Endothelial cell of umbilical vein (primary cell): Measurements from ENCODE around the gene CD55. TPM values are rescaled to one million over a fixed set of nuclear protein-coding genes. Genes with fewer than 3 reads are reported as not detected.

ENCODE experiments used
- BruUV-seq: library from RNA; stranded (reverse); fragments of 400-500 nt; replicated peaks from 2 replicates; lab custom pipeline; 2021; lab: Mats Ljungman, UMichigan
- CTCF ChIA-PET: fragments of 300-600, 350-600 bp; sonication (Branson Sonifier 250); formaldehyde crosslinking; loops from one replicate; lab custom pipeline; 2021; ENCODE audit warnings: antibody characterized with exemption, inconsistent platforms; lab: Charles Lee
- POLR2A ChIA-PET: fragments of 300-600, 350-600 bp; sonication (Branson Sonifier 250); formaldehyde crosslinking; loops from one replicate; lab custom pipeline; 2021; ENCODE audit warnings: antibody characterized with exemption, inconsistent platforms; lab: Charles Lee
- DNase-seq: peaks from one replicate; pipeline ENCODE4 v3.0.0-alpha.2; 2011; ENCODE audit warnings: low read depth, low spot score
- FAIRE-seq: peaks from 2 replicates; lab custom pipeline; 2011; peaks lifted over from hg19 to GRCh38; lab: Jason Lieb, UNC
- H2AFZ ChIP-seq: 2 replicates; pipeline ENCODE4 v1.6.0; 2012; ENCODE audit warnings: low read depth, low read length, control low read depth, inconsistent platforms
- H3K27ac ChIP-seq: 2 replicates; pipeline ENCODE4 v1.5.1; 2011; ENCODE audit warnings: low read depth, mild to moderate bottlenecking, control low read depth, low read length, moderate library complexity; ENCODE audit not compliant: insufficient read depth
- H3K27me3 ChIP-seq, 2 experiments: 2 replicates each; pipeline versions ENCODE4 v1.6.0 to v1.6.1; 2011; ENCODE audit warnings: low read length in 2 of 2, mixed read lengths in 1 of 2; ENCODE audit not compliant: control insufficient read depth in 2 of 2, insufficient read depth in 2 of 2
- H3K36me3 ChIP-seq, 2 experiments: 2 replicates in 1 of 2; 3 replicates in 1 of 2; pipeline ENCODE4 v1.5.1; 2011; ENCODE audit warnings: low read length in 2 of 2, mild to moderate bottlenecking in 1 of 2, moderate library complexity in 1 of 2; ENCODE audit not compliant: control insufficient read depth in 2 of 2, insufficient read depth in 2 of 2; ENCODE audit errors: extremely low read depth in 1 of 2
- H3K4me1 ChIP-seq: 3 replicates; pipeline ENCODE4 v1.5.1; 2011; ENCODE audit warnings: mild to moderate bottlenecking, low read length; ENCODE audit not compliant: control insufficient read depth, insufficient read depth; ENCODE audit errors: extremely low read depth
- H3K4me2 ChIP-seq: 2 replicates; pipeline ENCODE4 v1.6.1; 2011; ENCODE audit warnings: low read length, control low read depth, mixed read lengths; ENCODE audit not compliant: insufficient read depth
- H3K4me3 ChIP-seq, 3 experiments: fragments of 200-600 bp in 1 of 3; sonication (generic), shearing (Covaris generic) in 1 of 3; replicated peaks in 1 of 3; 2 replicates each; pipeline ENCODE4 v1.5.1; 2011 to 2016; ENCODE audit warnings: control low read depth in 3 of 3, low read length in 3 of 3, mild to moderate bottlenecking in 2 of 3, inconsistent platforms in 1 of 3, low read depth in 1 of 3, moderate library complexity in 1 of 3; ENCODE audit not compliant: insufficient read depth in 1 of 3
- H3K79me2 ChIP-seq: 2 replicates; pipeline ENCODE4 v1.6.0; 2012; ENCODE audit warnings: low read length, inconsistent platforms; ENCODE audit not compliant: control insufficient read depth, insufficient read depth
- H3K9ac ChIP-seq: replicated peaks from 2 replicates; pipeline ENCODE3; 2011; ENCODE audit warnings: low read length, control low read depth; ENCODE audit not compliant: insufficient read depth; ENCODE audit errors: extremely low read depth
- H3K9me1 ChIP-seq: replicated peaks from 3 replicates; pipeline ENCODE4 v1.6.0; 2011; ENCODE audit warnings: mild to moderate bottlenecking, low read length; ENCODE audit not compliant: control insufficient read depth, insufficient read depth; ENCODE audit errors: extremely low read depth
- H3K9me3 ChIP-seq: replicated peaks from 2 replicates; pipeline ENCODE4 v1.5.1; 2012; ENCODE audit warnings: low read length, inconsistent platforms; ENCODE audit not compliant: control insufficient read depth, insufficient read depth
- H4K20me1 ChIP-seq: replicated peaks from 2 replicates; pipeline ENCODE3; 2011; ENCODE audit warnings: mild to moderate bottlenecking, low read length; ENCODE audit not compliant: control insufficient read depth, insufficient read depth; ENCODE audit errors: extremely low read depth
- EZH2 ChIP-seq: IDR thresholded peaks from 2 replicates; pipeline ENCODE4 v1.6.1; 2012; ENCODE audit warnings: borderline replicate concordance, low read depth, mild to moderate bottlenecking, moderate library complexity, low read length, inconsistent platforms; ENCODE audit not compliant: severe bottlenecking
- FOS ChIP-seq: IDR thresholded peaks from 2 replicates; pipeline ENCODE4 v1.6.1; 2011; ENCODE audit warnings: mild to moderate bottlenecking, low read length, moderate library complexity, borderline replicate concordance; ENCODE audit not compliant: insufficient read depth
- GATA2 ChIP-seq: IDR thresholded peaks from 2 replicates; pipeline ENCODE4 v1.7.0; 2011; ENCODE audit warnings: low read depth, mild to moderate bottlenecking, moderate library complexity, mixed read lengths, low read length; ENCODE audit not compliant: insufficient read length, insufficient read depth
- JUN ChIP-seq: IDR thresholded peaks from 2 replicates; pipeline ENCODE4 v1.6.1; 2011; ENCODE audit warnings: borderline replicate concordance, low read depth; ENCODE audit not compliant: insufficient read length, insufficient read depth
- MYC ChIP-seq: IDR thresholded peaks from one replicate; pipeline ENCODE4 v1.6.1; 2011; ENCODE audit warnings: mild to moderate bottlenecking, low read depth, low read length
- POLR2AphosphoS5 ChIP-seq: IDR thresholded peaks from 2 replicates; pipeline ENCODE4 v1.6.1; 2012; ENCODE audit warnings: low read depth, mild to moderate bottlenecking, control low read depth, low read length, moderate library complexity; ENCODE audit not compliant: insufficient read depth
- dilution Hi-C: fragments of 300-500 bp; cut with MboI; formaldehyde crosslinking; loops from one replicate; pipeline ENCODE4 v1.15.0; 2019; ENCODE audit warnings: low sequenced_read_pairs; ENCODE audit not compliant: extremely low pct_ligation_motif_present
- intact Hi-C: fragments of 100-400 bp; cut with micrococcal nuclease; formaldehyde crosslinking; loops from one replicate; pipeline ENCODE4 v1.10.0; 2022
- polyA plus RNA-seq, 4 experiments: library from polyadenylated mRNA; depleted of rRNA in 3 of 4; stranded (reverse) in 3 of 4; unstranded in 1 of 4; fragments of >200 nt; gene quantifications; 2 replicates each; pipeline versions ENCODE4 v1.2.1 to v1.2.3, GENCODE V29; 2011 to 2012; ENCODE audit warnings: missing spikeins in 1 of 4
- total RNA-seq: library from RNA; stranded (reverse); gene quantifications from 2 replicates; pipeline ENCODE4 v1.2.3, GENCODE V29; 2021
- TF ChIP-seq, protein P1 (sequence below): IDR thresholded peaks from 2 replicates; pipeline ENCODE4 v1.6.1; 2011; ENCODE audit not compliant: insufficient read depth, insufficient read length
- TF ChIP-seq, protein P2 (sequence below), 2 donors: IDR thresholded peaks; 1 replicate in 1 of 2; 2 replicates in 1 of 2; pipeline ENCODE4 v1.5.1; 2011; ENCODE audit warnings: low read length in 2 of 2, mild to moderate bottlenecking in 2 of 2, moderate library complexity in 2 of 2, control low read depth in 1 of 2, inconsistent platforms in 1 of 2, low read depth in 1 of 2; ENCODE audit not compliant: insufficient read depth in 1 of 2; ENCODE audit errors: extremely low read depth in 1 of 2

The CD55 gene
- total and polyA plus RNA-seq, 2 donors (not counting 3 experiments of a cell fraction or from before 2014, with no cell fraction given): 111 to 179 TPM

DNA sequence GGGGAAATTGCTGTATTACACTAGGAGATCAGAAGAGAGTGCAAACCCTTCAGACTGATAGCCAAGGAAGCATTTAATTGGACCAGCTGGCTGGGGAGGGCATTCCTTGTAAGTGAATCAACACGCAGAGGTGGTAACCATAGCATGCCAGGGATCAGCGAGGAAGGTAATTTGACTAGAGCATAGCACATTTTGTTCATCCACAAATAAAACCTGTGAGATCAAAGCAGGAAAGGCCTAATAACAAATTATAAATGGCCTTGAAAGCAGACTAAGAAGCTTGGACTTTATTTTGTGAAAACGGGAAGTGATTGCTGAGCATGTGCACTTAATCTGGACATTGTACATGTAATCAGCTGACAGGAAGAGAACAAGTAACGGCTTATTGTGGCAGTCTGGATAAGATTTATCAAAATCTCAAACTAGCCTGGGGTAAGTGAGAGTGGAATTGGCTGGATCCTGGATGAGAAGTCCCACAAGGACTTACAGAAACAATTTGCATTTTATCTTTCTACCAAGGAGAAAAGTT is 11.7 kb upstream of the CD55 start:
- TF ChIP-seq, protein P1, sequence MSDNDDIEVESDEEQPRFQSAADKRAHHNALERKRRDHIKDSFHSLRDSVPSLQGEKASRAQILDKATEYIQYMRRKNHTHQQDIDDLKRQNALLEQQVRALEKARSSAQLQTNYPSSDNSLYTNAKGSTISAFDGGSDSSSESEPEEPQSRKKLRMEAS: no peak
- TF ChIP-seq JUN (peak; percentile 64), FOS (no peak), MYC (no peak), GATA2 (no peak), POLR2AphosphoS5 (peak; percentile 43), EZH2 (no peak)
- TF ChIP-seq, protein P2, sequence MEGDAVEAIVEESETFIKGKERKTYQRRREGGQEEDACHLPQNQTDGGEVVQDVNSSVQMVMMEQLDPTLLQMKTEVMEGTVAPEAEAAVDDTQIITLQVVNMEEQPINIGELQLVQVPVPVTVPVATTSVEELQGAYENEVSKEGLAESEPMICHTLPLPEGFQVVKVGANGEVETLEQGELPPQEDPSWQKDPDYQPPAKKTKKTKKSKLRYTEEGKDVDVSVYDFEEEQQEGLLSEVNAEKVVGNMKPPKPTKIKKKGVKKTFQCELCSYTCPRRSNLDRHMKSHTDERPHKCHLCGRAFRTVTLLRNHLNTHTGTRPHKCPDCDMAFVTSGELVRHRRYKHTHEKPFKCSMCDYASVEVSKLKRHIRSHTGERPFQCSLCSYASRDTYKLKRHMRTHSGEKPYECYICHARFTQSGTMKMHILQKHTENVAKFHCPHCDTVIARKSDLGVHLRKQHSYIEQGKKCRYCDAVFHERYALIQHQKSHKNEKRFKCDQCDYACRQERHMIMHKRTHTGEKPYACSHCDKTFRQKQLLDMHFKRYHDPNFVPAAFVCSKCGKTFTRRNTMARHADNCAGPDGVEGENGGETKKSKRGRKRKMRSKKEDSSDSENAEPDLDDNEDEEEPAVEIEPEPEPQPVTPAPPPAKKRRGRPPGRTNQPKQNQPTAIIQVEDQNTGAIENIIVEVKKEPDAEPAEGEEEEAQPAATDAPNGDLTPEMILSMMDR (IDR thresholded peaks at IDR 0.05; ENCODE audit: extremely low read depth in 1 of 2, insufficient read depth in 1 of 2, low read depth in 1 of 2, low read length in 2 of 2): no peak
- POLR2A ChIA-PET: interaction anchor here (0.7 to 1.1 kb wide), 2 partner anchors 12 to 27 kb away, joined by 3 read pairs; partner anchors contain the start of gene CD55

More for the DNA sequence above, 11.7 kb upstream of the CD55 start:
- Histone ChIP-seq H2AFZ (peak overlapping the region; percentile 62), H3K9me1 (no peaks in the 10 kb centered on the region), H4K20me1 (no peaks in the 10 kb centered on the region), H3K79me2 (no peaks in the 10 kb centered on the region), H3K27me3 (no peaks in the 10 kb centered on the region), H3K9me3 (no peaks in the 10 kb centered on the region), H3K4me3 (peak overlapping the region in 1 of 3 experiments; percentile 23), H3K4me2 (peak overlapping the region; percentile 87), H3K36me3 (no peaks in the 10 kb centered on the region), H3K9ac (peak overlapping the region; percentile 69), H3K4me1 (peaks cover 37% of the 10 kb centered on the region), H3K27ac (peak overlapping the region; percentile 69)
- dilution Hi-C loops: no loop called here
- TSS peak; percentile 84 for BruUV-seq
- FAIRE-seq (peak; percentile 81), DNase-seq (peak; percentile 89)
- intact Hi-C loops: loop anchor here (1.0 kb wide), 4 partner anchors 11 to 105 kb away; partner anchors contain the start of gene CD55
- CTCF ChIA-PET: interaction anchor here (0.8 to 1.2 kb wide), 6 partner anchors 11 to 226 kb away, joined by 3 to 4 read pairs (median 3); partner anchors contain the start of gene CD55
